Measurements from ENCODE around the gene GIGYF2. TPM values are rescaled to one million over a fixed set of nuclear protein-coding genes. Genes with fewer than 3 reads are reported as not detected.

Gene GIGYF2
- total RNA-seq, 2 donors from 2014 or later, result 59.7 to 71.9 TPM

Other genes with a start within 250 kb of the GIGYF2 start
- gene ALPI, start 241.2 kb upstream of the GIGYF2 start, total RNA-seq, result not detected
- gene ECEL1, start 209.5 kb upstream of the GIGYF2 start, total RNA-seq, result not detected
- not detected for gene PRSS56, start 176.9 kb upstream of the GIGYF2 start, total RNA-seq
- not detected for gene CHRND, start 171.2 kb upstream of the GIGYF2 start, total RNA-seq
- not detected for gene CHRNG, start 157.6 kb upstream of the GIGYF2 start, total RNA-seq
- 1 to 10 TPM; 6.0 to 7.7 TPM for gene TIGD1, start 146.8 kb upstream of the GIGYF2 start, total RNA-seq
- 10 to 100 TPM; 44.3 to 65.7 TPM for gene EIF4E2, start 146.6 kb upstream of the GIGYF2 start, total RNA-seq
- gene EFHD1, start 63.7 kb upstream of the GIGYF2 start, total RNA-seq, result 1 to 10 TPM in 1 of 2 donors, under 1 TPM in 1; 0.71 to 1.1 TPM
- gene KCNJ13, start 79.2 kb downstream of the GIGYF2 start, total RNA-seq, result not detected
- gene SNORC, start 172.9 kb downstream of the GIGYF2 start, total RNA-seq, result 1 to 10 TPM; 2.0 to 3.1 TPM

Data from activated T-helper 17 cell treated with anti-CD3 and anti-CD28 coated beads, Interleukin-2, amount 50 U/mL, for 72 hours (primary cell).